Measurements from ENCODE around the gene NKX2-3. TPM values are rescaled to one million over a fixed set of nuclear protein-coding genes. Genes with fewer than 3 reads are reported as not detected.

NKX2-3 gene
- total RNA-seq, 1 donor: not detected

DNA sequence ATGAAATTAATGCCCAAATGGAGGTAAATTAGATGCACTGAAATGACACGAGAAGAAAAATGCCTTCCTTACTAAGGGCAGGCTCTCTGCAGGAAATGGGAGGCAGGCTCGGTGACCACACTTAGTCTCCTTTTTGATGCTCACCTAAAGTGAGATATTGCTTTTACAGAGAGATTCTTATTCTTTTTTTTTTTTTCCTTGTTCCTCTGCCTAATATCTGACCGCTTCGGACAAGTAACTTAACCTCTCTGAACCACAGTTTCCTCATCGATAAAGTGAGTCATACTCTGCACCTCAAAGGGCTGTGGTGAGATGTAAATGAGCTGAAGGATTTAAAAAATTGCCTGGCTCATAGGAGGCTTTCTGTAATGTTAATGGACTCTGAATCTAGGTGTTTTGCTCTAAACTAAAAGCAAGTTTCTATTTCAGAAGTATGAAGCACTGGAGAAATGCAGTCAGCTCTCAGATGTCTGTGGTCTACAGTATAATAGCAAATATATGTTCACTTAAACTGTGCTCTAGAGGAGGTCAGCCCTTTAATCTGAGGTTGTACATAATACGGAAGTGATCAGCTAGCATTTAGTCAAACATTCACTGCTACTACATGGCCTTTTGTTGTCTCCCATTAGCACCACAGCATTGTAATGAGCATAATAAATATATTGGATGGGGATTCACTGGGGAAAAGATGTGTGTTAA, 23.2 kb downstream of the NKX2-3 start:
- no peak overlapping the region for H3K4me3 ChIP-seq (ENCODE audit: low read depth, low read length)
- TF ChIP-seq CTCF (IDR thresholded peaks at IDR 0.05; ENCODE audit: insufficient read depth, low read depth, low read length): no peak
- DNase-seq (ENCODE audit: low read depth): no peak

DNA sequence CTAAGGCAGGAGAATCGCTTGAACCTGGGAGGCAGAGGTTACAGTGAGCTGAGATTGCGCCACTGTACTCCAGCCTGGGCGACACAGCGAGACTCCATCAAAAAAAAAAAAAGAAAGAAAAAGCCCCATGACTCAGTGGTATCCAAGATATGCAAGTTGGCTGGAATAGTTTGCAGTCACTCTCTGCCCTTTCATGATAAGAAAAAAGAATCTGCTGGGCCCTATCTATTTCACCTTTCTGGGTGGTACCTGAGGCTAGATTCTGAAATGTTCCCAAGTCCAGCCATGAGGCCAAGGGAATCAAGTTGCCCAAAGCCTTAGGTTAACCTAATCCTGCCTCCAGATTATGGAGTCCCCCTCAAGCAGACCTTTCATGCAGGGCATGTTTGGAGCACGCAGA, 24.3 kb downstream of the NKX2-3 start:
- no peak for TF ChIP-seq CTCF (IDR thresholded peaks at IDR 0.05; ENCODE audit: insufficient read depth, low read depth, low read length)
- H3K4me3 ChIP-seq (ENCODE audit: low read depth, low read length): no peak overlapping the region
- no peak for DNase-seq (ENCODE audit: low read depth)

DNA sequence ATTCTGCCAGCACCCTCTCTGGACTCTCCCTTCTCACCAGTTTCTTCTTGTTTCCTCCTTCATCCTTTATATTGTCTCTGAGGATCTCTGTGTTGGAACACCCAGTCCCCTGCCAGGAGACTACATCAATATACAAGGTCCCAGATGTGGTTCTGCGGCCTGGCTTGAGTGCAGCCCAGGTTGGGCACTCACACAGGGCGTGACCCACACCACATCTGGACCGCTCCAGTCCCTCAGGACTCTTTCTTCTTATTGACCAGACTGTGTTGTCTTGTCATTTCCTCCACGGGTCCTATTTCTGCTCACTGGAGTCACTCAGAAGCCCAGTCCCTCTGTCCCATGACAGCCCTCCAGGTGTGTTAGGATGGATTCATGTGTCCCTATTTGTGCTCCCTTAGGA, 26.0 kb downstream of the NKX2-3 start:
- no peak overlapping the region for H3K4me3 ChIP-seq (ENCODE audit: low read depth, low read length)
- no peak for DNase-seq (ENCODE audit: low read depth)
- TF ChIP-seq CTCF (IDR thresholded peaks at IDR 0.05; ENCODE audit: insufficient read depth, low read depth, low read length): no peak

- peak; percentile 78 for TF ChIP-seq CTCF (IDR thresholded peaks at IDR 0.05; ENCODE audit: insufficient read depth, low read depth, low read length)
- DNase-seq (ENCODE audit: low read depth): peak; percentile 58
- H3K4me3 ChIP-seq (ENCODE audit: low read depth, low read length): no peak overlapping the region
These were observed 27.8 kb downstream of the NKX2-3 start for GRCh38 chr10:99560277-99561126.

DNA sequence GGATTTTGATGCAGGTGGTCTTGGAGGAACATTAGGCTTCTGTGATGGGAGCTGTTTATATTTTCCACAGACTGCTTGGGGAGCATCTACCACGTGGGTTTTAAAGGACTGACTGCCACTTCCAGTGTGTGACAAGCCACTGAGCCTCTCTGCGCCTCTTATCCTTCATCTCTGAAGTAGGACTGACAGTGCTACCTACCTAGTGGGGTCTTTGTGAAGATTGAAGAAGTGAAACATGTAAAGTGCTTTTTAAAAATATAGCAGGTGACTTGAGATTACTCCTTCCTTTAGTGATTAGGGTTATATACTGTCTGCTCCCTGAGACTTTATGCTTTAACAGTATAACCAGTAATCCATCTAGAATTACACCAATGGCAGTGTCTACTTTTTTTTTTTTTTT, 29.9 kb downstream of the NKX2-3 start:
- no peak for DNase-seq (ENCODE audit: low read depth)
- TF ChIP-seq CTCF (IDR thresholded peaks at IDR 0.05; ENCODE audit: insufficient read depth, low read depth, low read length): no peak

GRCh38 chr10:99564361-99564760, 31.6 kb downstream of the NKX2-3 start:
- no peak for DNase-seq (ENCODE audit: low read depth)
- TF ChIP-seq CTCF (IDR thresholded peaks at IDR 0.05; ENCODE audit: insufficient read depth, low read depth, low read length): no peak
- H3K4me3 ChIP-seq (ENCODE audit: low read depth, low read length): no peak overlapping the region

More for the DNA sequence above, 29.9 kb downstream of the NKX2-3 start:
- no peak overlapping the region for H3K4me3 ChIP-seq (ENCODE audit: low read depth, low read length)
